BJ (cell line): ENCODE measurements around the gene NFATC3. TPM values are rescaled to one million over a fixed set of nuclear protein-coding genes. Genes with fewer than 3 reads are reported as not detected.
A peak's percentile ranks its signal among the peaks of the same experiment; 100 is the strongest.

Experiments used
- CTCF ChIA-PET: fragments of 350-600 bp; formaldehyde crosslinking; extraction: SDS; loops from one replicate; lab custom pipeline; 2021; ENCODE audit warnings: antibody characterized with exemption, inconsistent platforms; lab: Yijun Ruan, JAX
- POLR2A ChIA-PET: fragments of 300-600 bp; sonication (Branson Sonifier 250); formaldehyde crosslinking; extraction: SDS; loops from one replicate; lab custom pipeline; 2021; ENCODE audit warnings: antibody characterized with exemption; lab: Charles Lee
- DNase-seq: peaks from one replicate; pipeline ENCODE4 v3.0.0-alpha.2; 2011; ENCODE audit warnings: low read depth
- H3K27me3 ChIP-seq: 2 replicates; pipeline ENCODE4 v1.6.0; 2011; ENCODE audit warnings: low read length; ENCODE audit not compliant: control insufficient read depth, insufficient read depth
- H3K36me3 ChIP-seq: 2 replicates; pipeline ENCODE4 v1.5.1; 2011; ENCODE audit warnings: low read length; ENCODE audit not compliant: control insufficient read depth, insufficient read depth
- H3K4me3 ChIP-seq: 2 replicates; pipeline ENCODE4 v1.5.1; 2011; ENCODE audit warnings: low read depth, mild to moderate bottlenecking, control low read depth, low read length
- CTCF ChIP-seq: IDR thresholded peaks from 2 replicates; pipeline ENCODE4 v1.5.1; 2011; ENCODE audit warnings: low read depth, mild to moderate bottlenecking, control low read depth, inconsistent platforms, low read length, moderate library complexity; ENCODE audit not compliant: insufficient read depth
- polyA plus RNA-seq: library from polyadenylated mRNA; depleted of rRNA; stranded (reverse); fragments of >200 nt; gene quantifications from 2 replicates; pipeline ENCODE4 v1.2.3, GENCODE V29; 2011

The NFATC3 gene
- polyA plus RNA-seq, 1 experiment: 10.5 TPM

DNA sequence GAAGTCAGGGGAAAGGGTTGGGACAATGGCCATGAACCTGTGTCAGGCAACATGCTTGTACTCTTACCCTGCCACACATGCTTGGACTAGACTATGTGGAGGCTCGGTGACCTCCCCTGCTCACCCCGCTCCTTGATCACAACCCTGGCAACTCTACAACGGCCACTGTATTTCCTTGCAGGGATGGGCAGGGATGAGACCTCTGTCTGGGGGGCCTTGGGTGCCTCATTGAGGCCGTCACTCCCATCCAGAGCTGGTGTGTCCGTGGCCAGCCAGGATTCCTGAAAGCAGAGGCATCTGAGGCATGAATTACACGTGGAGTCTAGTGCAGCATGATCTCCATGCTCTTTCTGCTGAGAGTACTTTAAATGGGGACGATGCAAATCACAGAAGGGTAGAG lies 161.0 kb downstream of the NFATC3 start:
- Histone ChIP-seq H3K36me3 (peaks cover 7% of the 10 kb centered on the region; the same call in 1 of the 2 replicates), H3K27me3 (no peaks in the 10 kb centered on the region), H3K4me3 (peak overlapping the region; percentile 92)
- ChIA-PET POLR2A (no interaction called here), CTCF (interaction anchor here (2.5 to 3.9 kb wide), 3 partner anchors 15 to 82 kb away, joined by 11 to 27 read pairs (median 20); partner anchors contain the start of gene SLC7A6)
- DNase-seq: no peak
- TF ChIP-seq CTCF: no peak

DNA sequence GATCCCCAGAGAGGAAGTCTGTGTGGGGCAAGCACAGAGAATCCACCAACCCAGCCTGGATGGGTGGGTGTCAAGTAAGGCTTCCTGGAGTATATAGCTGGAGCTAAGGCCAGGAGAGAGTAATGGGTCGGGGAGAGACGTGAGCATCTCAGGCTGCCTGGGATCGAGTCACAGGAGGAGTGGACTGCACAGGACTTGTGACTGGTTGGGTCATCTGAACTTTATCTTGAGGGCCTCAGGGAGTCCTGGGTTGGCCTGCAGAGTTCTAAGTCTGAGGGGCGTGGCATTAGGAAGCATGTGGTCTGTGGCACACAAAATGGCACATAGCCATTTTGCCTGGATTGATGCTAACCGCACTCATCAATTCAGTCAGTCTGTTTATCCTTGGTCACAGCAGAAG lies 161.5 kb downstream of the NFATC3 start:
- Histone ChIP-seq H3K36me3 (peaks cover 7% of the 10 kb centered on the region; the same call in 1 of the 2 replicates), H3K4me3 (no peak overlapping the region), H3K27me3 (no peaks in the 10 kb centered on the region)
- DNase-seq: no peak
- ChIA-PET CTCF (interaction anchor here (3.8 to 3.9 kb wide), 2 partner anchors 15 to 82 kb away, joined by 20 to 27 read pairs; no protein-coding TSS in a partner anchor), POLR2A (no interaction called here)
- TF ChIP-seq CTCF: no peak

DNA sequence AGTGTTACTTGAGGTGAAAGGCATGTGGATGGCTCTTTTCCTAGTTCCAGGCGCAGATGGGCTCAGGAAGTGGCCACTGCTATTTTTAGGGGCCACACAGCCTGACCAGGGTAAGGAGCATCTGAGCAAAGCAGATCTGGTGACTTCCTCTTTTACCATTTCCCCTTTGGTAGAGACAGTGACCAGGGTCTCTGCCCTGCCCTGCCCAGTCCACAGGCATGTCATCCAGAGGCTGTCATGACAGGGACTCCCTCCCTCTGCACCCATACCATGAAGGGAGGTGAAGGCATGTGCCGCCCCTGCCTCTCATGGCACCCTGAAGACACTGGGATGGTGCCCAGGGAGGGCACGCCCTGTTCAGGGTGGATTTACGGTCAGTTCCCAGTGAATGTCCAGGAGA lies 162.2 kb downstream of the NFATC3 start:
- no peak for TF ChIP-seq CTCF
- Histone ChIP-seq H3K36me3 (peaks cover 7% of the 10 kb centered on the region; the same call in 1 of the 2 replicates), H3K27me3 (no peaks in the 10 kb centered on the region), H3K4me3 (no peak overlapping the region)
- DNase-seq: no peak
- ChIA-PET CTCF (interaction anchor here (1.1 to 3.9 kb wide), 3 partner anchors 14 to 81 kb away, joined by 3 to 27 read pairs (median 20); no protein-coding TSS in a partner anchor), POLR2A (no interaction called here)

- POLR2A ChIA-PET: no interaction called here
Measured at GRCh38 chr16:68247932-68248331, 162.8 kb downstream of the NFATC3 start.

DNA sequence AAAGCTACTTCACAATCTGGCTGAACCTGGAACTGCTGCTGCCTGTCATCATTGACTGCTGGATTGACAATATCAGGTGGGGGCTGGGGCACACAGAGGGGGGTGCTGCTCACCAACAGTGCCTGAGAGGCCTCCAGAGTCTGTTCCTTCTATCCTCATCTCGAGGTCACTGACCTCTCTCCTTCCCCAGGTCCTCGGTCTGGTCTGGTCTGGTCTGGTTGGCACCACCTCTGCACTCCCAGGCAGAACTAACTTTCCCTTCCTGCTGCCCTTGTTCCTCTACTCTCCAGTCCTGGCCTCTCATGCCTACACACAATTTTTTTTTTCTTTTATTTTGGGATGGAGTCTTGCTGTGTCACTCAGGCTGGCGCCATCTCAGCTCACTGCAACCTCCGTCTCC lies 164.2 kb downstream of the NFATC3 start:
- Histone ChIP-seq H3K27me3 (no peaks in the 10 kb centered on the region), H3K36me3 (peaks cover 12% of the 10 kb centered on the region), H3K4me3 (no peak overlapping the region)
- TF ChIP-seq CTCF: no peak
- no peak for DNase-seq
- ChIA-PET CTCF (interaction anchor here (1.0 to 1.2 kb wide), 2 partner anchors 12 to 15 kb away, joined by 4 to 5 read pairs; partner anchors contain the start of gene SLC7A6), POLR2A (no interaction called here)

More at GRCh38 chr16:68247932-68248331, 162.8 kb downstream of the NFATC3 start:
- no peaks in the 10 kb centered on the region for H3K27me3 ChIP-seq
- peaks cover 7% of the 10 kb centered on the region; the same call in 1 of the 2 replicates for H3K36me3 ChIP-seq
- H3K4me3 ChIP-seq: no peak overlapping the region
- DNase-seq: no peak
- TF ChIP-seq CTCF: no peak
- CTCF ChIA-PET: interaction anchor here (1.1 to 1.3 kb wide), 2 partner anchors 10 to 14 kb away, joined by 3 read pairs; no protein-coding TSS in a partner anchor
